Lower lobe of right lung (tissue), 2 donors: ENCODE results near the gene NDUFA7. TPM values are rescaled to one million over a fixed set of nuclear protein-coding genes. Genes with fewer than 3 reads are reported as not detected.
A peak's percentile ranks its signal among the peaks of the same experiment; 100 is the strongest.
"Not testable (repeated sequence)": the region's sequence is repeated elsewhere in the genome, so short reads cannot be mapped to it uniquely, and the experiment has no call there.

Experiments
- ATAC-seq, 2 donors: fragments of 200-7000 bp; cut with Tn5 transposase; one replicate each; pipeline ENCODE4 v1.9.1; 2020 to 2022; ENCODE audit warnings: mild to moderate bottlenecking in 2 of 2, moderate library complexity in 2 of 2
- DNase-seq: peaks from one replicate; pipeline ENCODE4 v3.0.0-alpha.2; 2020
- H3K27ac ChIP-seq: fragments of 200-600 bp; one replicate; pipeline ENCODE4 v1.8.0; 2022
- H3K27me3 ChIP-seq: fragments of 200-600 bp; one replicate; pipeline ENCODE4 v1.8.0; 2022; ENCODE audit warnings: low read depth
- H3K36me3 ChIP-seq: fragments of 200-600 bp; one replicate; pipeline ENCODE4 v1.8.0; 2022; ENCODE audit warnings: mild to moderate bottlenecking
- H3K4me1 ChIP-seq: fragments of 200-600 bp; one replicate; pipeline ENCODE4 v1.8.0; 2022
- H3K4me3 ChIP-seq: fragments of 200-600 bp; one replicate; pipeline ENCODE4 v1.8.0; 2022; ENCODE audit warnings: mild to moderate bottlenecking
- H3K9me3 ChIP-seq: fragments of 200-600 bp; one replicate; pipeline ENCODE4 v1.8.0; 2022
- intact Hi-C: fragments of 100-400 bp; cut with DNase I; formaldehyde crosslinking; loops from one replicate; pipeline ENCODE4 v1.11.0; 2022
- total RNA-seq: library from RNA; stranded (reverse); fragmentation: NEBNext Ultra II Directional; extraction: Animal tissue kit (Norgen Biotek cat#: 25700); gene quantifications from one replicate; pipeline ENCODE4 v1.2.1, GENCODE V29; 2021
- TF ChIP-seq, protein P1 (sequence below): fragments of 200-600 bp; IDR thresholded peaks from one replicate; pipeline ENCODE4 v1.8.0; 2022; ENCODE audit warnings: antibody characterized with exemption, mild to moderate bottlenecking
- donor health status: DM: no; HTN: yes; CAD: no; lungs with severe emphysema.

NDUFA7 gene
- total RNA-seq, 1 donor from 2014 or later = 41.9 TPM

DNA sequence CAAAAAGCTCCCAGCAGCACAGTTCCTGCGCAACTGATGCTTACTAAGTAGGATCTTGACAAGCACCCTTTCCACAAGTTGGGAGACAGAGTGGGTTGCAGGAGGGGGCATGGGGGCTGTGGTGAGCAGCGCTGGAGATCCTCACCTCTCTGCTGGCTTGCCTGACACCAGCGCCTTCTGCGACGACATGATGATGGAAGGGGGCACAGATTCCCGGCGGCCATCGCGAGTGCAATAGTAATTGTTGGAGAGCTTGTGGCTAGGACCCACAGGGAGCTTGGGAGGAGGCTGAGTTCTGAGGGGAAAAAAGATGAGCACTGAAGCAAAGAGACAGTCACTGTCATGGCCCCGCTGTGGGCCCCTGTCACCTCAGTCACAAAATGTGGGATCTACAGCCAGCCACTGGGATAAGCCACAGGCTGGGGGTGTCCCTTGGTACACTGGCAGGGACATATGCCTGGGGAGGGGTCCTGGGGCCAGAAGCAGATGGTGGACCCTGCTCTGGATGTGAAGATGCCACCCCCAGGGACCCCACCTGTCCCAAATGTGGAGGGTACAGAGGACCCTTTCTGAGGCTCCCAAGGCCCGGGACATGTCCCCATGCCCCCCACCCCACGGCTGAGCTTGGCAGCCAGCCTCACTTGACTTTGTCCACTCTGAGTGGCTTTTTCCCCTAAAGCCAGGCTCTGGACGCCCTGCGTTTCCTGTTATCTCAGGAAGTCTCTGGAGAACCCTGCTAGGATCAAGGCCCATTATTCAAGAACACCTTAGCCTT, 4.6 kb downstream of the NDUFA7 start:
- Histone ChIP-seq H3K27ac (no peak overlapping the region), H3K4me1 (peaks cover 26% of the 10 kb centered on the region), H3K27me3 (no peaks in the 10 kb centered on the region), H3K9me3 (no peaks in the 10 kb centered on the region), H3K4me3 (no peak overlapping the region), H3K36me3 (peaks cover 52% of the 10 kb centered on the region)
- DNase-seq (no peak), ATAC-seq (no peak)
- intact Hi-C loops = no loop called here
- TF ChIP-seq, protein P1, sequence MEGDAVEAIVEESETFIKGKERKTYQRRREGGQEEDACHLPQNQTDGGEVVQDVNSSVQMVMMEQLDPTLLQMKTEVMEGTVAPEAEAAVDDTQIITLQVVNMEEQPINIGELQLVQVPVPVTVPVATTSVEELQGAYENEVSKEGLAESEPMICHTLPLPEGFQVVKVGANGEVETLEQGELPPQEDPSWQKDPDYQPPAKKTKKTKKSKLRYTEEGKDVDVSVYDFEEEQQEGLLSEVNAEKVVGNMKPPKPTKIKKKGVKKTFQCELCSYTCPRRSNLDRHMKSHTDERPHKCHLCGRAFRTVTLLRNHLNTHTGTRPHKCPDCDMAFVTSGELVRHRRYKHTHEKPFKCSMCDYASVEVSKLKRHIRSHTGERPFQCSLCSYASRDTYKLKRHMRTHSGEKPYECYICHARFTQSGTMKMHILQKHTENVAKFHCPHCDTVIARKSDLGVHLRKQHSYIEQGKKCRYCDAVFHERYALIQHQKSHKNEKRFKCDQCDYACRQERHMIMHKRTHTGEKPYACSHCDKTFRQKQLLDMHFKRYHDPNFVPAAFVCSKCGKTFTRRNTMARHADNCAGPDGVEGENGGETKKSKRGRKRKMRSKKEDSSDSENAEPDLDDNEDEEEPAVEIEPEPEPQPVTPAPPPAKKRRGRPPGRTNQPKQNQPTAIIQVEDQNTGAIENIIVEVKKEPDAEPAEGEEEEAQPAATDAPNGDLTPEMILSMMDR = no peak

DNA sequence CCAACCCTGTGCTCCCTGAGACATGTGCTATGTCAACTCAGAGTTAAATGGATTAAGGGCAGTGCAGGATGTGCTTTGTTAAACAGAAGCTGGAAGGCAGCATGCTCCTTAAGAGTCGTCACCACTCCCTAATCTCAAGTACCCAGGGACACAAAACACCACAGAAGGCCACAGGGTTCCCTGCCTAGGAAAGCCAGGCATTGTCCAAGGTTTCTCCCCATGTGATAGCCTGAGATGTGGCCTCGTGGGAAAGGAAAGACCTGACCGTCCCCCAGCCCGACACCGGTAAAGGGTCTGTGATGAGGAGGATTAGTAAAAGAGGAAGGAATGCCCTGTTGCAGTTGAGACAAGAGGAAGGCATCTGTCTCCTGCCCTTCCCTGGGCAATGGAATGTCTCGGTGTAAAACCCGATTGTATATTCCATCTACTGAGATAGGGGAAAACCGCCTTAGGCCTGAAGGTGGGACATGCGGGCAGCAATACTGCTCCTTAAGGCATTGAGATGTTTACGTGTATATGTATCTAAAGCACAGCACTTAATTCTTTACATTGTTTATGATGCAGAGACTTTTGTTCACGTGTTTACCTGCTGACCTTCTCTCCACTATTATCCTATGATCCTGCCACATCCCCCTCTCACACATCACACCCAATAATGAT, 6.1 kb downstream of the NDUFA7 start:
- H3K36me3 ChIP-seq = peaks cover 66% of the 10 kb centered on the region
- H3K27ac ChIP-seq = peak overlapping the region; percentile 36
- intact Hi-C loops, H3K27me3 ChIP-seq, ATAC-seq, H3K9me3 ChIP-seq, H3K4me3 ChIP-seq: not testable (repeated sequence)
- DNase-seq = peak; percentile 16
- peaks cover 23% of the 10 kb centered on the region for H3K4me1 ChIP-seq

DNA sequence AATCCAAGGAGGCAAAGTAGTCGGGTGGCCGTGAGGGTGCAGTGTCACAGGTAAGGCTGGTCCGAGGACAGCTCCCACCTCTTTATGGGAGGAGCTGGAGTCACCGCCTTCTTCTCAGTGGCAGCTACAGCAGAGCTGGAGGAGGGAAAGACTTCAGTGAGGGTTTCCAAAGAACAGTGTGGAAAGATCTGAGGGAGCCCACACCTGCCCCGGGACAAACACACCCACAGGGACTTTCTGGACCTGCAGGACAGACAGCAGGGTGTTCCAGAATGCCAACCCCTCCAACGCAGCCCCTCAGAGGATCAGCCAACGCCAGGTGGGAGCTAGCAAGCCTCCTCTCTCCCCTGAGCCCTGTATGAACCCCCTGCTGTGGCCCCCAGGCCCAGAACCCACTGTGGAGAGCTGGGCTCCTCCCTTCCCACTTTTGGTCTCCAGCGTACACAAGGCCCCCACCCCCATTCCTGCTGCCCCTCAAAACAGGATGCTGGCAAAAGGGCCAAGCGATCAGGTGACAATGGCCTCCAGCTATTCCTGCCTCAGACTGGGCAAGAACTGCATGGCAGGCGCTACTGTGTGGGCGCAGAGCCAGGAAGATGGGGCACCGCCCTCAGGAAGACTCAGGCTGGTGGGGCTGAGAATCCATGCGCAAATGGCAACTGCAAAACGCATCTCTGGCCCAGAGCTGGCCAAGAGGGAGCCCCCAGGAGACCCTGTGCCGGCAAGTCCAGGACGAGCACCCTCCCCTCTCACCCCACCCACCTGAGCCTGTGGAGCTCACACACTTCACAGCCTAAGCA, 9.5 kb downstream of the NDUFA7 start:
- Histone ChIP-seq H3K9me3 (no peaks in the 10 kb centered on the region), H3K27ac (peak overlapping the region; percentile 41), H3K36me3 (peaks cover 59% of the 10 kb centered on the region), H3K27me3 (no peaks in the 10 kb centered on the region), H3K4me1 (peaks cover 45% of the 10 kb centered on the region), H3K4me3 (no peak overlapping the region)
- ATAC-seq (no peak), DNase-seq (peak; percentile 52)
- intact Hi-C loops = no loop called here
- TF ChIP-seq, protein P1 = no peak

DNA sequence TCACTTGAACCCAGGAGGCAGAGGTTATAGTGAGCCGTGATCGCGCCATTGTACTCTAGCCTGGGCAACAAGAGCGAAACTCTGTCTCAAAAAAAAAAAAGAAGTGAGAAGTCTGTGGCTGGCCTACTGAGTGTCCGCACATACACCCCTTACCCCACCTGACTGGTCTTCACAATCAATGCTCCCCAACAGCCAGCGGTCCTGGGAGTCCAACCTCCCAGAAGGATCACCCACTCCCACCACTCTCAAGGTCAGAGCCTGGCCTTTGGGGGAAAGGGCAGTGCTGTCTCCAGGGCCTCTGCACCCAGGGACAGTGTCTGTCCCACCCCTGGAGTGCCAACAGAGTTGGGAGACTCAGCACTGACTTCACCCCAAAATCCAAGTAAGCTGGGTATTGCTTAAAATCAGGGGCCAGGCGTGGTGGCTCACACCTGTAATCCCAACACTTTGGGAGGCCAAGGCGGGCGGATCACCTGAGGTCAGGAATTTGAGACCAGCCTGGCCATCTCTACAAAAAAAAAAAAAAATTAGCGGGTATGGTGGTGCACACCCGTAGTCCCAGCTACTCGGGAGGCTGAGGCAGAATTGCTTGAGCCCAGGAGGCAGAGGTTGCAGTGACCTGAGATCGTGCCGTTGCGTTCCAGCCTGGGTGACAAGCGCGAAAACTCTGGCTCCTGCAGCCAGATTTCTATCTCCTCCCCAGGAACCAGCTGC, 10.7 kb downstream of the NDUFA7 start:
- peaks cover 48% of the 10 kb centered on the region for H3K36me3 ChIP-seq
- H3K4me1 ChIP-seq = peaks cover 48% of the 10 kb centered on the region
- TF ChIP-seq, protein P1 = no peak
- intact Hi-C loops = no loop called here
- H3K27ac ChIP-seq = no peak overlapping the region
- ATAC-seq (no peak), DNase-seq (peak; percentile 20)
- no peaks in the 10 kb centered on the region for H3K9me3 ChIP-seq
- no peak overlapping the region for H3K4me3 ChIP-seq
- no peaks in the 10 kb centered on the region for H3K27me3 ChIP-seq

DNA sequence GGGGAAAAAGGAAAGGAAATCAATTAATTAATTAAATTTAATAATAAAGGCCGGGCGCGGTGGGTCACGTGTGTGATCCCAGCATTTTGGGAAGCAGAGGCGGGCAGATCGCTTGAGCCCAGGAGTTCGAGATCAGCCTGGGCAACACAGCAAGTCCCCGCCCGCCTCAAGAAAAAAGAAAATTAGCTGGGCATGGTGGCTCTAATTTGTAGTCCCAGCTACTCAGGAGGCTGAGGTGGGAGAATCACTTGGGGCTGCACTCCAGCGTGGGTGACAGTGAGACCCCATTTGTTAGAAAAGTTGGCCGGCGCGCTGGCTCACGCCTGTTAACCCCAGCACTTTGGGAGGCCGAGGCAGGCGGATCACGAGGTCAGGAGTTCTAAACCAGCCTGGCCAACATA, 12.3 kb downstream of the NDUFA7 start:
- H3K27me3 ChIP-seq = no peaks in the 10 kb centered on the region
- H3K27ac ChIP-seq = peak overlapping the region; percentile 70
- H3K4me3 ChIP-seq = peak overlapping the region; percentile 65
- DNase-seq (peak; percentile 30), ATAC-seq (no peak)
- no peaks in the 10 kb centered on the region for H3K9me3 ChIP-seq
- TF ChIP-seq, protein P1 = no peak
- intact Hi-C loops = no loop called here
- peaks cover 32% of the 10 kb centered on the region for H3K36me3 ChIP-seq
- H3K4me1 ChIP-seq = peaks cover 48% of the 10 kb centered on the region
